Measurements from ENCODE around the gene ANO5.

Gene ANO5

GRCh38 chr11:22192642-22193347 lies at the start of gene ANO5:
Gene ANO5, plus strand, starts transcription at chr11:22193085. Its CDS starts 408 bp downstream, at chr11:22193493.
- H3K36me3 Mint-ChIP-seq (ENCODE audit: low read depth) = no peaks in the 10 kb centered on the region
- H3K27ac Mint-ChIP-seq = no peak within 1 kb of the TSS
- H3K9me3 Mint-ChIP-seq = no peaks in the 10 kb centered on the region
- H3K4me1 Mint-ChIP-seq (ENCODE audit: low read depth) = no peaks in the 10 kb centered on the region
- H3K27me3 Mint-ChIP-seq (ENCODE audit: low read depth) = peaks cover 37% of the 10 kb centered on the region
- peak within 1 kb of the TSS; percentile 31 for H3K4me3 Mint-ChIP-seq

- no peak overlapping the region for H3K4me3 Mint-ChIP-seq
- no peaks in the 10 kb centered on the region for H3K9me3 Mint-ChIP-seq
- H3K27me3 Mint-ChIP-seq (ENCODE audit: low read depth) = no peaks in the 10 kb centered on the region
- no peak overlapping the region for H3K27ac Mint-ChIP-seq
- H3K4me1 Mint-ChIP-seq (ENCODE audit: low read depth) = no peaks in the 10 kb centered on the region
- no peaks in the 10 kb centered on the region for H3K36me3 Mint-ChIP-seq (ENCODE audit: low read depth)
Measured at GRCh38 chr11:22151649-22152197, 41.2 kb upstream of the ANO5 start.

- no peaks in the 10 kb centered on the region for H3K4me1 Mint-ChIP-seq (ENCODE audit: low read depth)
- H3K9me3 Mint-ChIP-seq = no peaks in the 10 kb centered on the region
- H3K4me3 Mint-ChIP-seq = no peak overlapping the region
- H3K27ac Mint-ChIP-seq = no peak overlapping the region
- no peaks in the 10 kb centered on the region for H3K36me3 Mint-ChIP-seq (ENCODE audit: low read depth)
- H3K27me3 Mint-ChIP-seq (ENCODE audit: low read depth) = no peaks in the 10 kb centered on the region
Measured at GRCh38 chr11:22157531-22157930, 35.4 kb upstream of the ANO5 start.

GRCh38 chr11:22161489-22161888 lies 31.4 kb upstream of the ANO5 start:
- Mint-ChIP-seq H3K27ac (no peak overlapping the region), H3K4me1 (ENCODE audit: low read depth) (no peaks in the 10 kb centered on the region), H3K9me3 (no peaks in the 10 kb centered on the region), H3K4me3 (no peak overlapping the region), H3K36me3 (ENCODE audit: low read depth) (no peaks in the 10 kb centered on the region), H3K27me3 (ENCODE audit: low read depth) (no peaks in the 10 kb centered on the region)

GRCh38 chr11:22162756-22163155 lies 30.1 kb upstream of the ANO5 start:
- Mint-ChIP-seq H3K27me3 (ENCODE audit: low read depth) (no peaks in the 10 kb centered on the region), H3K4me3 (no peak overlapping the region), H3K36me3 (ENCODE audit: low read depth) (no peaks in the 10 kb centered on the region), H3K27ac (no peak overlapping the region), H3K4me1 (ENCODE audit: low read depth) (no peaks in the 10 kb centered on the region), H3K9me3 (no peaks in the 10 kb centered on the region)

GRCh38 chr11:22163394-22163797 lies 29.5 kb upstream of the ANO5 start:
- H3K27me3 Mint-ChIP-seq (ENCODE audit: low read depth) = no peaks in the 10 kb centered on the region
- no peaks in the 10 kb centered on the region for H3K36me3 Mint-ChIP-seq (ENCODE audit: low read depth)
- no peaks in the 10 kb centered on the region for H3K4me1 Mint-ChIP-seq (ENCODE audit: low read depth)
- no peaks in the 10 kb centered on the region for H3K9me3 Mint-ChIP-seq
- no peak overlapping the region for H3K4me3 Mint-ChIP-seq
- no peak overlapping the region for H3K27ac Mint-ChIP-seq

GRCh38 chr11:22165087-22165486 lies 27.8 kb upstream of the ANO5 start:
- H3K4me3 Mint-ChIP-seq = no peak overlapping the region
- H3K36me3 Mint-ChIP-seq (ENCODE audit: low read depth) = no peaks in the 10 kb centered on the region
- H3K27me3 Mint-ChIP-seq (ENCODE audit: low read depth) = no peaks in the 10 kb centered on the region
- no peaks in the 10 kb centered on the region for H3K4me1 Mint-ChIP-seq (ENCODE audit: low read depth)
- H3K27ac Mint-ChIP-seq = no peak overlapping the region
- no peaks in the 10 kb centered on the region for H3K9me3 Mint-ChIP-seq

GRCh38 chr11:22165759-22166513 lies 26.9 kb upstream of the ANO5 start:
- H3K9me3 Mint-ChIP-seq = no peaks in the 10 kb centered on the region
- H3K27ac Mint-ChIP-seq = no peak overlapping the region
- no peak overlapping the region for H3K4me3 Mint-ChIP-seq
- H3K27me3 Mint-ChIP-seq (ENCODE audit: low read depth) = no peaks in the 10 kb centered on the region
- H3K36me3 Mint-ChIP-seq (ENCODE audit: low read depth) = no peaks in the 10 kb centered on the region
- H3K4me1 Mint-ChIP-seq (ENCODE audit: low read depth) = no peaks in the 10 kb centered on the region

- H3K36me3 Mint-ChIP-seq (ENCODE audit: low read depth) = no peaks in the 10 kb centered on the region
- no peak overlapping the region for H3K4me3 Mint-ChIP-seq
- H3K27ac Mint-ChIP-seq = no peak overlapping the region
- no peaks in the 10 kb centered on the region for H3K4me1 Mint-ChIP-seq (ENCODE audit: low read depth)
- no peaks in the 10 kb centered on the region for H3K9me3 Mint-ChIP-seq
- H3K27me3 Mint-ChIP-seq (ENCODE audit: low read depth) = no peaks in the 10 kb centered on the region
Measured at GRCh38 chr11:22169833-22170232, 23.1 kb upstream of the ANO5 start.

GRCh38 chr11:22173532-22173931 lies 19.4 kb upstream of the ANO5 start:
- Mint-ChIP-seq H3K4me1 (ENCODE audit: low read depth) (no peaks in the 10 kb centered on the region), H3K27me3 (ENCODE audit: low read depth) (no peaks in the 10 kb centered on the region), H3K9me3 (no peaks in the 10 kb centered on the region), H3K4me3 (no peak overlapping the region), H3K36me3 (ENCODE audit: low read depth) (no peaks in the 10 kb centered on the region), H3K27ac (no peak overlapping the region)

GRCh38 chr11:22177186-22177585 lies 15.7 kb upstream of the ANO5 start:
- no peak overlapping the region for H3K4me3 Mint-ChIP-seq

GRCh38 chr11:22179626-22180025 lies 13.3 kb upstream of the ANO5 start:
- Mint-ChIP-seq H3K4me1 (ENCODE audit: low read depth) (no peaks in the 10 kb centered on the region), H3K27ac (no peak overlapping the region), H3K9me3 (no peaks in the 10 kb centered on the region), H3K4me3 (no peak overlapping the region), H3K36me3 (ENCODE audit: low read depth) (no peaks in the 10 kb centered on the region), H3K27me3 (ENCODE audit: low read depth) (no peaks in the 10 kb centered on the region)

More at GRCh38 chr11:22177186-22177585, 15.7 kb upstream of the ANO5 start:
- Mint-ChIP-seq H3K27me3 (ENCODE audit: low read depth) (no peaks in the 10 kb centered on the region), H3K27ac (no peak overlapping the region), H3K36me3 (ENCODE audit: low read depth) (no peaks in the 10 kb centered on the region), H3K4me1 (ENCODE audit: low read depth) (no peaks in the 10 kb centered on the region), H3K9me3 (no peaks in the 10 kb centered on the region)

GRCh38 chr11:22180131-22180530 lies 12.8 kb upstream of the ANO5 start:
- Mint-ChIP-seq H3K4me3 (no peak overlapping the region), H3K4me1 (ENCODE audit: low read depth) (no peaks in the 10 kb centered on the region), H3K9me3 (no peaks in the 10 kb centered on the region), H3K36me3 (ENCODE audit: low read depth) (no peaks in the 10 kb centered on the region), H3K27ac (no peak overlapping the region), H3K27me3 (ENCODE audit: low read depth) (no peaks in the 10 kb centered on the region)

GRCh38 chr11:22189660-22190059 lies 3.2 kb upstream of the ANO5 start:
- H3K36me3 Mint-ChIP-seq (ENCODE audit: low read depth) = no peaks in the 10 kb centered on the region
- no peaks in the 10 kb centered on the region for H3K9me3 Mint-ChIP-seq
- H3K27me3 Mint-ChIP-seq (ENCODE audit: low read depth) = peaks cover 34% of the 10 kb centered on the region
- H3K4me3 Mint-ChIP-seq = no peak overlapping the region
- no peaks in the 10 kb centered on the region for H3K4me1 Mint-ChIP-seq (ENCODE audit: low read depth)
- H3K27ac Mint-ChIP-seq = no peak overlapping the region

- Mint-ChIP-seq H3K36me3 (ENCODE audit: low read depth) (no peaks in the 10 kb centered on the region), H3K27me3 (ENCODE audit: low read depth) (peaks cover 37% of the 10 kb centered on the region), H3K27ac (no peak overlapping the region), H3K4me1 (ENCODE audit: low read depth) (no peaks in the 10 kb centered on the region), H3K4me3 (no peak overlapping the region), H3K9me3 (no peaks in the 10 kb centered on the region)
Measured at GRCh38 chr11:22190827-22191463, 1.9 kb upstream of the ANO5 start.
